ENCODE measurements around the gene PHGDH. TPM values are rescaled to one million over a fixed set of nuclear protein-coding genes. Genes with fewer than 3 reads are reported as not detected.

Gene PHGDH
- total RNA-seq, 1 experiment from 2014 or later, result 592 TPM

DNA sequence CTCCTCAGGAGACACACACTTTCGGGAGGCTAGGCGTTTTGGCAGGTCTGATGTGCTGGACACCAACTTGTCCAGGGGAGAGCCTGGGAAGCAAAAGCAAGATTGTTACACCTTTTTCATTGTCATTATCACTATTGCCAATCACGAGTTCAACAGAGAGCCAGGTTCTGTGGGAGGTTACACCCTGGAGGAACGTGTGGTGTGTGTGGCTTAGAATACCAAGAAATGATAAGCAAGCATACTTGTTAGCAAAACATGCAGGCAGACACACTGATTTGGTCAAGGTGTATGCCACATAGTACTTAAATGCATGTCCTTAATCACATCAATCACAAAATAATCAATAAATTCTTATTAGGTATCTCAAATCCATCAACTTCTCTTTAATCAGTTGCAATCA lies 40.9 kb downstream of the PHGDH start (continued):
- TF ChIP-seq TCF7 (CRISPR knock-in tag; IDR thresholded peaks at IDR 0.05; ENCODE audit: low read depth) (no peak), ATF6 (CRISPR knock-in tag; IDR thresholded peaks at IDR 0.05) (no peak), ZNF317 (CRISPR knock-in tag; IDR thresholded peaks at IDR 0.05; ENCODE audit: borderline replicate concordance, low read depth) (no peak), MLX (CRISPR knock-in tag; IDR thresholded peaks at IDR 0.05) (no peak), ZNF281 (CRISPR knock-in tag; IDR thresholded peaks at IDR 0.05) (no peak), NR1H2 (CRISPR knock-in tag; IDR thresholded peaks at IDR 0.05) (no peak), PRDM15 (CRISPR knock-in tag; IDR thresholded peaks at IDR 0.05) (no peak), TEAD4 (CRISPR knock-in tag; IDR thresholded peaks at IDR 0.05) (no peak), NFE2L1 (CRISPR knock-in tag; IDR thresholded peaks at IDR 0.05) (no peak)
- TF ChIP-seq, protein P1, sequence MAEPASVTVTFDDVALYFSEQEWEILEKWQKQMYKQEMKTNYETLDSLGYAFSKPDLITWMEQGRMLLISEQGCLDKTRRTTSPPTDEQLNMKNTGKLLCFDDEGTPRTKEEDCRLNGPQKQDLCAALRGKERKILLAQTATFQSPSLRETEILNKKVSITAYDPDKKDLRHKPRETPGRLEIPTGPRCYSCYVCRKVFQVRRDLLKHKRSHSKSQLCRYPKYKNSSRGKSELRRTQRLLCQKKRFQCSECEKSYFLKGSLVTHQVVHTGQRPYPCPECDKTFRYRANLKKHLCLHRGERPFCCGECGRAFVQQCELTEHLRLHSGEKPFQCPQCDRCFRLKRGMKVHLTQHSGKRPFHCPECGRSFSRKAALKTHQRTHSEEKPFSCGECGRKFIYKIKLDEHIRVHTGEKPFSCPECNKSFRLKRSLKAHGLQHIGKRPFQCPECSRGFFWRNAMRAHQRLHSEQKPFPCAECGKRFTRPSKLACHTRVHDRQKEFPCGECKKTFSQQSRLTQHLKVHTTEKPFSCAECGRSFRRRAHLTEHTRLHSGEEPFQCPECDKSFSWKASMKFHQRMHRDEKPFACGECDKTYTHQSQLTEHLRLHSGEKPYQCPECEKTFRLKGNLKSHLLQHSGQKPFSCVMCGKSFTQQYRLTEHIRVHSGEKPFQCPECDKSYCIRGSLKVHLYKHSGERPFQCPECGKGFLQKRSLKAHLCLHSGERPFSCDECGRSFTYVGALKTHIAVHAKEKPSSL (CRISPR knock-in tag; conservative IDR thresholded peaks at IDR 0.05), result no peak
- TF ChIP-seq, protein P2, sequence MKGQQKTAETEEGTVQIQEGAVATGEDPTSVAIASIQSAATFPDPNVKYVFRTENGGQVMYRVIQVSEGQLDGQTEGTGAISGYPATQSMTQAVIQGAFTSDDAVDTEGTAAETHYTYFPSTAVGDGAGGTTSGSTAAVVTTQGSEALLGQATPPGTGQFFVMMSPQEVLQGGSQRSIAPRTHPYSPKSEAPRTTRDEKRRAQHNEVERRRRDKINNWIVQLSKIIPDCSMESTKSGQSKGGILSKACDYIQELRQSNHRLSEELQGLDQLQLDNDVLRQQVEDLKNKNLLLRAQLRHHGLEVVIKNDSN (CRISPR knock-in tag; IDR thresholded peaks at IDR 0.05), result no peak
- TF ChIP-seq, protein P3, sequence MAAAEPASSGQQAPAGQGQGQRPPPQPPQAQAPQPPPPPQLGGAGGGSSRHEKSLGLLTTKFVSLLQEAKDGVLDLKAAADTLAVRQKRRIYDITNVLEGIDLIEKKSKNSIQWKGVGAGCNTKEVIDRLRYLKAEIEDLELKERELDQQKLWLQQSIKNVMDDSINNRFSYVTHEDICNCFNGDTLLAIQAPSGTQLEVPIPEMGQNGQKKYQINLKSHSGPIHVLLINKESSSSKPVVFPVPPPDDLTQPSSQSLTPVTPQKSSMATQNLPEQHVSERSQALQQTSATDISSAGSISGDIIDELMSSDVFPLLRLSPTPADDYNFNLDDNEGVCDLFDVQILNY (CRISPR knock-in tag; IDR thresholded peaks at IDR 0.05), result no peak
- TF ChIP-seq, protein P4, sequence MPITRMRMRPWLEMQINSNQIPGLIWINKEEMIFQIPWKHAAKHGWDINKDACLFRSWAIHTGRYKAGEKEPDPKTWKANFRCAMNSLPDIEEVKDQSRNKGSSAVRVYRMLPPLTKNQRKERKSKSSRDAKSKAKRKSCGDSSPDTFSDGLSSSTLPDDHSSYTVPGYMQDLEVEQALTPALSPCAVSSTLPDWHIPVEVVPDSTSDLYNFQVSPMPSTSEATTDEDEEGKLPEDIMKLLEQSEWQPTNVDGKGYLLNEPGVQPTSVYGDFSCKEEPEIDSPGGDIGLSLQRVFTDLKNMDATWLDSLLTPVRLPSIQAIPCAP (CRISPR knock-in tag; IDR thresholded peaks at IDR 0.05), result no peak
